HepG2 (cell line): ENCODE results near the gene HRC. TPM values are rescaled to one million over a fixed set of nuclear protein-coding genes. Genes with fewer than 3 reads are reported as not detected.
A peak's percentile ranks its signal among the peaks of the same experiment; 100 is the strongest.

Source experiments
- EP300 ChIP-seq, 3 experiments: sonication (generic) in 1 of 3; formaldehyde crosslinking in 1 of 3; IDR thresholded peaks; 2 replicates each; pipeline versions ENCODE4 v1.5.1 to v1.6.1; 2011 to 2020; ENCODE audit warnings: low read depth in 2 of 3, low read length in 2 of 3, borderline replicate concordance in 1 of 3, improper control_type of control experiment in 1 of 3, mild to moderate bottlenecking in 1 of 3, missing genetic modification reagents in 1 of 3, moderate library complexity in 1 of 3
- FOXK1 ChIP-seq: sonication (generic); formaldehyde crosslinking; IDR thresholded peaks from 2 replicates; pipeline ENCODE4 v1.4.0; 2020; ENCODE audit warnings: low read depth, missing genetic modification reagents, borderline replicate concordance
- JUND ChIP-seq: sonication (generic); formaldehyde crosslinking; IDR thresholded peaks from 2 replicates; pipeline ENCODE4 v1.8.0; 2022; ENCODE audit warnings: mild to moderate bottlenecking, missing genetic modification reagents
- KAT8 ChIP-seq: IDR thresholded peaks from 2 replicates; pipeline ENCODE4 v1.6.1; 2016; ENCODE audit warnings: missing genetic modification reagents, missing compliant biosample characterization
- SYNCRIP ChIP-seq: fragments of 200-400 bp; formaldehyde crosslinking; IDR thresholded peaks from 2 replicates; pipeline ENCODE4 v1.6.1; 2018; ENCODE audit warnings: mild to moderate bottlenecking, low read depth, low read length; ENCODE audit not compliant: insufficient read depth
- TCF7L2 ChIP-seq: IDR thresholded peaks from 2 replicates; pipeline ENCODE4 v1.6.1; 2011; ENCODE audit warnings: mild to moderate bottlenecking, low read depth, low read length, moderate library complexity
- WIZ ChIP-seq: sonication (generic); formaldehyde crosslinking; IDR thresholded peaks from 2 replicates; pipeline ENCODE4 v1.5.1; 2020; ENCODE audit warnings: mild to moderate bottlenecking, missing genetic modification reagents
- ZNF256 ChIP-seq: sonication (generic); formaldehyde crosslinking; conservative IDR thresholded peaks from 2 replicates; pipeline ENCODE4 v1.4.0; 2020; ENCODE audit warnings: missing genetic modification reagents
- ZNF329 ChIP-seq: sonication (generic); formaldehyde crosslinking; IDR thresholded peaks from 2 replicates; pipeline ENCODE4 v1.9.0; 2021; ENCODE audit warnings: low read depth, mild to moderate bottlenecking, missing genetic modification reagents
- ZNF354B ChIP-seq: sonication (generic); formaldehyde crosslinking; IDR thresholded peaks from 2 replicates; pipeline ENCODE4 v1.8.0; 2022; ENCODE audit warnings: mild to moderate bottlenecking, missing genetic modification reagents
- ZNF431 ChIP-seq: sonication (generic); formaldehyde crosslinking; IDR thresholded peaks from 2 replicates; pipeline ENCODE4 v1.9.0; 2022; ENCODE audit warnings: missing genetic modification reagents, low read depth, mild to moderate bottlenecking, borderline replicate concordance
- ZNF678 ChIP-seq: sonication (generic); formaldehyde crosslinking; IDR thresholded peaks from 2 replicates; pipeline ENCODE4 v1.4.0; 2020; ENCODE audit warnings: mild to moderate bottlenecking, missing genetic modification reagents
- ZNF781 ChIP-seq: sonication (generic); formaldehyde crosslinking; IDR thresholded peaks from 2 replicates; pipeline ENCODE4 v1.5.1; 2020; ENCODE audit warnings: borderline replicate concordance, mild to moderate bottlenecking, missing genetic modification reagents; ENCODE audit errors: not compliant biosample characterization
- ZNF788 ChIP-seq: sonication (generic); formaldehyde crosslinking; IDR thresholded peaks from 2 replicates; pipeline ENCODE4 v1.5.0; 2020; ENCODE audit warnings: mild to moderate bottlenecking, missing genetic modification reagents, borderline replicate concordance
- ZNF83 ChIP-seq: sonication (generic); formaldehyde crosslinking; IDR thresholded peaks from 2 replicates; pipeline ENCODE4 v1.4.0; 2020; ENCODE audit warnings: missing genetic modification reagents, mild to moderate bottlenecking, borderline replicate concordance
- polyA plus RNA-seq, 8 experiments: library from polyadenylated mRNA; depleted of rRNA in 3 of 8; stranded (reverse) in 7 of 8; unstranded in 1 of 8; fragments of >200 nt; fragmentation: Illumina TruSeq in 4 of 8; extraction: Trizol in 4 of 8; gene quantifications; 2 replicates each; pipeline versions ENCODE4 v1.2.1 to v1.2.3, GENCODE V29; 2011 to 2016; ENCODE audit warnings: low read depth in 4 of 8, missing spikeins in 1 of 8, mixed read lengths in 1 of 8; ENCODE audit not compliant: insufficient read depth in 1 of 8
- total RNA-seq, 5 experiments: library from RNA; depleted of rRNA; stranded (reverse); fragments of >200 nt; fragmentation: Illumina TruSeq; extraction: Trizol; gene quantifications; 2 replicates each; pipeline ENCODE4 v1.2.3, GENCODE V29; 2016; ENCODE audit warnings: low read depth in 1 of 5
- TF ChIP-seq, protein P1 (sequence below): sonication (generic); formaldehyde crosslinking; IDR thresholded peaks from 2 replicates; pipeline ENCODE4 v1.5.0; 2020; ENCODE audit warnings: mild to moderate bottlenecking, missing genetic modification reagents, borderline replicate concordance
- TF ChIP-seq, protein P2 (sequence below): sonication (generic); formaldehyde crosslinking; IDR thresholded peaks from 2 replicates; pipeline ENCODE4 v1.4.0; 2020; ENCODE audit warnings: missing genetic modification reagents
- TF ChIP-seq, protein P3 (sequence below): sonication (generic); formaldehyde crosslinking; IDR thresholded peaks from 2 replicates; pipeline ENCODE4 v1.5.0; 2020; ENCODE audit warnings: missing genetic modification reagents
- TF ChIP-seq, protein P4 (sequence below): sonication (generic); formaldehyde crosslinking; IDR thresholded peaks from 2 replicates; pipeline ENCODE4 v1.5.1; 2020; ENCODE audit warnings: missing genetic modification reagents, mild to moderate bottlenecking, borderline replicate concordance

HRC gene
- total and polyA plus RNA-seq, 2 of the 13 experiments (the other 11 are each of a cell fraction or from before 2014, with no cell fraction given): 3.6 to 15.4 TPM

DNA sequence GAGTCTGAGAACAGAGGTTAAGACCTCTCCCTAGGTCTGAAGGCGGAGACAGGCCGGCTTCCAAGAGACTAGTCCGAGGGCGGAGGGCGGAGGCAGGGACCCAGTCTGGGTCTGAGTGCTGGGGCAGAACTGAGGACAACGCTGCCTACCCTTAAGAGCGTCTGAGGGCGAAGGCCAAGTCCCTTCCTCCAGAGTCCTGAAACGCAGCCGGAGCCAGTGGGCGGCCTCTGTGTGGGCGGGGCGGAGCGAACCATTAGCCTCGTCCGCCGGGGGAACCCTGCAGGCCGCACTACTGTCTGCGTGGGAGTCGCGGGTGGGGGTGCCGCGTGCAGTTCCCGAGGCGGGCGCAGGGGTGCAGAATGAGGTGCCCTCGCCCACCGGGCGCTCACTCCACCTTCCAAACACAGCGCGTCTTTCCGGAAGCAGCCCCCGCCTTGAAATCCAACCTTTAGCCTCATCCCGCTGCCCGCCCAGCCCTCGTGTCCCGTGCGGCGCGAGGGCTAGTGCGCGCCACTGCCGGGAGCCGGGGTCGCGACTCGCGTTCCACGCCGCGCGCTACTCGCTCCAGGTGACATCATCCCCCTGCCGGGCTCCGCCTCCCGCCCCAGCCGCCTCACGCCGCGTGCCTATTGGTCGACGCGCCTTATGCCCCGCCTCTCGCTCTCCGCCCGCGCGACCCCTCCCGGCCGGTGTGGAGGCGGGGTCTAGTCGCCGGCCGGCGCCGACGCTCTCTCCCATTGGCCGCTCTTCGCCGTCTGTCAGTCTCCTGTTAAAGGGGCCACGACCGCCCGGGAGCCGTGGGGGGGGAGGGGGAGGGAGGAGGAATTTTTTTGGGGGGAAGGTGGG is 36.4 kb downstream of the HRC start, which contains the start of gene C19orf73 (continued):
- TF ChIP-seq JUND (CRISPR knock-in tag) (peak; percentile 74), ZNF431 (CRISPR knock-in tag) (peak; percentile 47; the same call in 1 of the 2 replicates), EP300 (IDR thresholded peaks at IDR 0.05; ENCODE audit: low read depth in 2 of 2, low read length in 2 of 2) (peak in 1 of 2 experiments; percentile 20; a peak in 2 of 4 replicates), EP300 (CRISPR knock-in tag; IDR thresholded peaks at IDR 0.05; ENCODE audit: borderline replicate concordance) (no peak; the same call in 1 of the 2 replicates), KAT8 (0 out of 2 replicates have a peak, but pooled peaks have one; percentile 24), SYNCRIP (no peak), ZNF354B (no peak), ZNF256 (0 out of 2 replicates have a peak, but pooled peaks have one; percentile 41), WIZ (CRISPR knock-in tag) (no peak), ZNF83 (CRISPR knock-in tag) (no peak), FOXK1 (CRISPR knock-in tag) (no peak), ZNF781 (CRISPR knock-in tag) (peak; percentile 65), ZNF788 (CRISPR knock-in tag) (peak; percentile 56; the same call in 1 of the 2 replicates), ZNF329 (CRISPR knock-in tag) (no peak), ZNF678 (CRISPR knock-in tag) (no peak), TCF7L2 (no peak)
- TF ChIP-seq, protein P1, sequence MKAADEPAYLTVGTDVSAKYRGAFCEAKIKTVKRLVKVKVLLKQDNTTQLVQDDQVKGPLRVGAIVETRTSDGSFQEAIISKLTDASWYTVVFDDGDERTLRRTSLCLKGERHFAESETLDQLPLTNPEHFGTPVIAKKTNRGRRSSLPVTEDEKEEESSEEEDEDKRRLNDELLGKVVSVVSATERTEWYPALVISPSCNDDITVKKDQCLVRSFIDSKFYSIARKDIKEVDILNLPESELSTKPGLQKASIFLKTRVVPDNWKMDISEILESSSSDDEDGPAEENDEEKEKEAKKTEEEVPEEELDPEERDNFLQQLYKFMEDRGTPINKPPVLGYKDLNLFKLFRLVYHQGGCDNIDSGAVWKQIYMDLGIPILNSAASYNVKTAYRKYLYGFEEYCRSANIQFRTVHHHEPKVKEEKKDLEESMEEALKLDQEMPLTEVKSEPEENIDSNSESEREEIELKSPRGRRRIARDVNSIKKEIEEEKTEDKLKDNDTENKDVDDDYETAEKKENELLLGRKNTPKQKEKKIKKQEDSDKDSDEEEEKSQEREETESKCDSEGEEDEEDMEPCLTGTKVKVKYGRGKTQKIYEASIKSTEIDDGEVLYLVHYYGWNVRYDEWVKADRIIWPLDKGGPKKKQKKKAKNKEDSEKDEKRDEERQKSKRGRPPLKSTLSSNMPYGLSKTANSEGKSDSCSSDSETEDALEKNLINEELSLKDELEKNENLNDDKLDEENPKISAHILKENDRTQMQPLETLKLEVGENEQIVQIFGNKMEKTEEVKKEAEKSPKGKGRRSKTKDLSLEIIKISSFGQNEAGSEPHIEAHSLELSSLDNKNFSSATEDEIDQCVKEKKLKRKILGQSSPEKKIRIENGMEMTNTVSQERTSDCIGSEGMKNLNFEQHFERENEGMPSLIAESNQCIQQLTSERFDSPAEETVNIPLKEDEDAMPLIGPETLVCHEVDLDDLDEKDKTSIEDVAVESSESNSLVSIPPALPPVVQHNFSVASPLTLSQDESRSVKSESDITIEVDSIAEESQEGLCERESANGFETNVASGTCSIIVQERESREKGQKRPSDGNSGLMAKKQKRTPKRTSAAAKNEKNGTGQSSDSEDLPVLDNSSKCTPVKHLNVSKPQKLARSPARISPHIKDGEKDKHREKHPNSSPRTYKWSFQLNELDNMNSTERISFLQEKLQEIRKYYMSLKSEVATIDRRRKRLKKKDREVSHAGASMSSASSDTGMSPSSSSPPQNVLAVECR (CRISPR knock-in tag): peak; percentile 84
- TF ChIP-seq, protein P2, sequence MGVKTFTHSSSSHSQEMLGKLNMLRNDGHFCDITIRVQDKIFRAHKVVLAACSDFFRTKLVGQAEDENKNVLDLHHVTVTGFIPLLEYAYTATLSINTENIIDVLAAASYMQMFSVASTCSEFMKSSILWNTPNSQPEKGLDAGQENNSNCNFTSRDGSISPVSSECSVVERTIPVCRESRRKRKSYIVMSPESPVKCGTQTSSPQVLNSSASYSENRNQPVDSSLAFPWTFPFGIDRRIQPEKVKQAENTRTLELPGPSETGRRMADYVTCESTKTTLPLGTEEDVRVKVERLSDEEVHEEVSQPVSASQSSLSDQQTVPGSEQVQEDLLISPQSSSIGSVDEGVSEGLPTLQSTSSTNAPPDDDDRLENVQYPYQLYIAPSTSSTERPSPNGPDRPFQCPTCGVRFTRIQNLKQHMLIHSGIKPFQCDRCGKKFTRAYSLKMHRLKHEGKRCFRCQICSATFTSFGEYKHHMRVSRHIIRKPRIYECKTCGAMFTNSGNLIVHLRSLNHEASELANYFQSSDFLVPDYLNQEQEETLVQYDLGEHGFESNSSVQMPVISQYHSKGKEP (CRISPR knock-in tag): no peak
- TF ChIP-seq, protein P3, sequence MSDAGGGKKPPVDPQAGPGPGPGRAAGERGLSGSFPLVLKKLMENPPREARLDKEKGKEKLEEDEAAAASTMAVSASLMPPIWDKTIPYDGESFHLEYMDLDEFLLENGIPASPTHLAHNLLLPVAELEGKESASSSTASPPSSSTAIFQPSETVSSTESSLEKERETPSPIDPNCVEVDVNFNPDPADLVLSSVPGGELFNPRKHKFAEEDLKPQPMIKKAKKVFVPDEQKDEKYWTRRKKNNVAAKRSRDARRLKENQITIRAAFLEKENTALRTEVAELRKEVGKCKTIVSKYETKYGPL (CRISPR knock-in tag): peak; percentile 74; the same call in 1 of the 2 replicates
- TF ChIP-seq, protein P4, sequence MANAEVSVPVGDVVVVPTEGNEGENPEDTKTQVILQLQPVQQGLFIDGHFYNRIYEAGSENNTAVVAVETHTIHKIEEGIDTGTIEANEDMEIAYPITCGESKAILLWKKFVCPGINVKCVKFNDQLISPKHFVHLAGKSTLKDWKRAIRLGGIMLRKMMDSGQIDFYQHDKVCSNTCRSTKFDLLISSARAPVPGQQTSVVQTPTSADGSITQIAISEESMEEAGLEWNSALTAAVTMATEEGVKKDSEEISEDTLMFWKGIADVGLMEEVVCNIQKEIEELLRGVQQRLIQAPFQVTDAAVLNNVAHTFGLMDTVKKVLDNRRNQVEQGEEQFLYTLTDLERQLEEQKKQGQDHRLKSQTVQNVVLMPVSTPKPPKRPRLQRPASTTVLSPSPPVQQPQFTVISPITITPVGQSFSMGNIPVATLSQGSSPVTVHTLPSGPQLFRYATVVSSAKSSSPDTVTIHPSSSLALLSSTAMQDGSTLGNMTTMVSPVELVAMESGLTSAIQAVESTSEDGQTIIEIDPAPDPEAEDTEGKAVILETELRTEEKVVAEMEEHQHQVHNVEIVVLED: peak; percentile 79
